GM23338 (cell line): ENCODE results near the gene ZNF488. TPM values are rescaled to one million over a fixed set of nuclear protein-coding genes. Genes with fewer than 3 reads are reported as not detected.

Source experiments
- polyA plus RNA-seq: library from polyadenylated mRNA; unstranded; fragments of >200 nt; fragmentation: Nextera tagmentation; extraction: Ambion mirVana; gene quantifications from 2 replicates; pipeline ENCODE4 v1.2.1, GENCODE V29; 2016
- total RNA-seq: library from RNA; depleted of rRNA; stranded (reverse); fragments of >200 nt; shearing (Covaris generic); gene quantifications from 2 replicates; pipeline ENCODE4 v1.2.3, GENCODE V29; 2014; rRNA removed

ZNF488 gene
- total and polyA plus RNA-seq, 2 experiments from 2014 or later = 2.5 to 5.2 TPM

Other genes with a start within 250 kb of the ZNF488 start
- gene GDF10, start 84.1 kb downstream of the ZNF488 start, total RNA-seq = 0.21 and 0.43 TPM in 2 replicates
- not detected in 2 replicates for gene GDF10, start 84.1 kb downstream of the ZNF488 start, polyA plus RNA-seq
- not detected in 2 replicates for gene GDF2, start 61.8 kb downstream of the ZNF488 start, total RNA-seq
- gene GDF2, start 61.8 kb downstream of the ZNF488 start, polyA plus RNA-seq = not detected in 2 replicates
- not detected in 2 replicates for gene RBP3, start 35.9 kb downstream of the ZNF488 start, total RNA-seq
- not detected in 2 replicates for gene RBP3, start 35.9 kb downstream of the ZNF488 start, polyA plus RNA-seq
- not detected in 2 replicates for gene ANXA8, start 99.8 kb upstream of the ZNF488 start, total RNA-seq
- gene ANXA8, start 99.8 kb upstream of the ZNF488 start, polyA plus RNA-seq = 0.19 TPM in 1 of 2 replicates, not detected in the other
- gene FAM25G, start 107.4 kb upstream of the ZNF488 start, total RNA-seq = not detected in 2 replicates
- gene FAM25G, start 107.4 kb upstream of the ZNF488 start, polyA plus RNA-seq = not detected in 2 replicates
- 6.9 and 7.6 TPM in 2 replicates for gene AGAP9, start 139.3 kb upstream of the ZNF488 start, total RNA-seq
- 5.8 and 7.2 TPM in 2 replicates for gene AGAP9, start 139.3 kb upstream of the ZNF488 start, polyA plus RNA-seq